Activated CD8-positive, alpha-beta memory T cell treated with anti-CD3 and anti-CD28 coated beads for 48 hours (primary cell): ENCODE measurements around the gene CDC5L.

Experiments
- DNase-seq, 3 experiments: peaks; one replicate each; pipeline ENCODE4 v3.0.0-alpha.2; 2020; ENCODE audit warnings: low read depth in 2 of 3, low spot score in 2 of 3

The CDC5L gene

DNA sequence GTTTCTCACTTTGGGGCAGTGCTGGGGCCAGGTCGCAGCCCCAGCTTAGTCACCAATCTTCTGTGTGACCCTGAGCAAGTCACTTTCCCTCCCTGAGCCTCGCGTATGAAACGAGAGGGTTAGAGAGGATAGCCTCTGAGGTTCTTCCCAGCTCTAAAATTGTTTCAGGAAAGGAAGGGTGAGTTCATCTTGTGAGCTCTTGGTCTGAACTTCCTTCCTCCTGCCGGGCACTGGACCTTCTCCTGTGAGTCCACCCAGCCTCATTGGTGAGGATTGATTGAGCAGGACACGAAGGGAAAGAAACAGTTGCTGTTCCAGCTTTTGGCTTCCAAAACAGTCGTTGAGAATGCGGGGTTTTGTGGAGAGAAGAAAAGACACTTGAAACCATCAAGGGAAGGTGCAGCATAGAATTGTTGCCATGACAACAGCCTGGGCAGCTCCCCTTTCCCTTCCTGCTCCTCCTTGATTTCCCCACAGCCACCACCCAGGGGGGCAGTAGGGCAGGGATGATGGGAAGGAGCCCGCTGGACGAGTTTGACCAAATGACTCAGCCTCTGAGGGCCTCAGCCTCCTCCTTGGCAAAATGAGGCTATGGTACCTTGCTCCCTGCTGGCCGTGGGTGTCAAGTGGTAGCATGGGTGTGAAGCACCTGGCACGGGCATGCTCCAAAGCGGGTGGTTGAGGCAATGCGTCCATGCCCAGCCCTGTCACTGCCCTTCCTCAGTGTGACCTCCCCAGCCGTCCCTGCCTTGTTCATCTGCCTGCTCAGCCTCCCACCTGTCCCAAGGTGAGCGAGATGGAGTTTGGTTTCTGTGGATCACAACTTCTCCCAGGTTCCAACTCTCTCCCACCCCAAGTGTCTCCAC, 107.8 kb downstream of the CDC5L start:
- DNase-seq, result no peak

DNA sequence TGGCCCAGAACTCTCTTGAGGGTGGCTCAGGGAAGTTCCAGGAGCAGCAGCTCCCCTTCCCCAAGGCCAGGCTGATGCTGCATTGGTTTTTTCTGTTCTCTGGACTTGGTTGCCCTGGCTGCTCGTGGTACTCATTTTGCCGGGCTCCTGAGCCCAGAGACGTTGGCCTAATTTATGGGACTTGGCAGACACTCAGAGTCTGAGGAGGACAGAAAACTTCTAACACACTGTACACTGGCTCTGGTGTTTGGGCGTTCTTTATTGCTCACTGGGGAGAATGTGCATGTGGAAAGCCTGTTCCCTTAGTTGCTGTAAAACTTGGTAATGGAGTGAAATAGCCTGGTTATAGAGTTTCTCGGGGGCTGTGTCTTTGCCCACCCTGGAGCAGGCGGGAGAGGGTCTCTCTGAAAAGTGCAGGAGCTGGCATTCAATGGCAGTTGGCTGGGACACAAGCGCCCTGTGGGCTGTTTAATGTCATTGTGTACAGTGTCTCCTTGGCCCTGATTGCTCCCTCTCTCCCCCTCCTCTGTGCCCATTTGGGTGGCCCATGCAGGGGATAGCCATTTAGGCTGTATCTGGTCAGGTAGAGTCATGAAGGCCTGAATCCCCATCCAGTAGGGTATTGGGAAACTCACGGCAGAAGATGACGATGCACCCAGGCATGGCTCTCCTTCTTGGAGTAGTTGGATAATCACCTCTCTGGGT, 109.3 kb downstream of the CDC5L start:
- no peak for DNase-seq

DNA sequence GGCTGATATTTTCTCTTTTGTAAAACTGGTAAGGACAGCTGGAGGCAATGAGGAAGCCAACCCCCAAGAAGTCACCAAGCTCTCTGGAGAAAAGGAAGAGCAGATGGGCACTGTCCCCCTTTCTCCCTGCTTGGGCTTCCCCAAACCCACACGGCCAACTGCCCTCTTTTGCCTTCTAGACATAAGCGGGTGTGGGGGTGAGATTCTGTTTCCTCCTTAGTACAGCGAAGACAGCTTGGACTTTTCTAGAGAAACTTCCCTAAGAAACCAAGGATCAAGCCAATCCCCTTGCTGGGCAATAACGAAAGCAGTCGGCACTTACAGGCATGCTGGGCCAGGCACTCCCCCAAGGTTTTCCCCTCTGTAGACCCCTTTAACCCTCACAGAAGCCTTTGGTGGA, 110.3 kb downstream of the CDC5L start:
- DNase-seq, result no peak

DNA sequence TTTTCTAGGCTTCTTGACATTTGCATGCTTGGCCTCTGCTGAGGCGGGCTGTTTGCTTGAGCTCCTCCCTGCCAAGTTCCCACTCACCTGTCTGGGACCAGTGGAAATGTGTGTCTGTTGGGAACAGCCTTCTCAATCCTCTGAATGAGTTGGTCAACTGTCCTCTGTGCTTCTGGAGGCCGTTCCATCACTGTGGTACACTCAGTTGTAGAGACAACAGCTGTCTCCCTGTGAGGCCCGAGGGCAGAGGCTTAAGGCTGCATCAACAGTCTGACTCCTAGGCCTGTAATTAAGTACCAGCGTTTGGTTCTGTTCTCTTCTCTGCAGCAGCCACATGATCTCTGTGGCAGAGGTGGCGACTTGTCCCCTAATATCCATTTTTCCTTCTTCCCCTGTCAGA, 110.9 kb downstream of the CDC5L start:
- no peak for DNase-seq

GRCh38 chr6:44499609-44500008, 112.1 kb downstream of the CDC5L start:
- DNase-seq, result no peak
